Mesenteric fat pad (tissue), 1 donor: Measurements from ENCODE around the gene PUM1. TPM values are rescaled to one million over a fixed set of nuclear protein-coding genes. Genes with fewer than 3 reads are reported as not detected.

Experiments used
- DNase-seq: peaks from one replicate; pipeline ENCODE4 v3.0.0-alpha.2; 2020; ENCODE audit warnings: low spot score
- total RNA-seq: library from RNA; stranded (reverse); fragmentation: NEBNext Ultra II Directional; extraction: Animal tissue kit (Norgen Biotek cat#: 25700); gene quantifications from one replicate; pipeline ENCODE4 v1.2.1, GENCODE V29; 2021
- donor health status: DM: yes; HTN: yes; CAD: no.

PUM1 gene
- total RNA-seq, 1 donor from 2014 or later = 114 TPM

DNA sequence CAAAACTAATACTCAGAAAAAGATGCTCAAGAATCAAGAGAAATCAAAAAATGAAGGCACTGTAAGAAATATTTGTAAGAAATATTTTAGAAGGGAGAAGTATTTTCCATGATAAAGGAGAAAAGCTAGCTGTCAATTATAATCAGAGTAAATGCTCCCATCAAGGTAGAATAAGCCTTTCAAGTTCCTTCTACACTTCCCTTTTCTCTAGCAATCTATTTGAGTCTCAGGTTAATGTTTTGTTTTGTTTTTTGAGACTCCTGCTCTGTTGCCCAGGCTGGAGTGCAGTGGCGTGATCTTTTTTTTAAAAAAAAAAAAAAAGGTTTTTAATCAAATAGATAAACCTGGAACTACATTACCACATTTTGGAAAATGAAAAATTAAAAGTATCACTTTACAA, 33.3 kb downstream of the PUM1 start:
- no peak for DNase-seq

- no peak for DNase-seq
Observed at GRCh38 chr1:31031330-31032143, 34.0 kb downstream of the PUM1 start.

- DNase-seq = no peak
Observed at GRCh38 chr1:31029026-31029425, 36.5 kb downstream of the PUM1 start.

- no peak for DNase-seq
Observed at GRCh38 chr1:31027693-31028526, 37.6 kb downstream of the PUM1 start.

GRCh38 chr1:31022259-31022658, 43.3 kb downstream of the PUM1 start:
- no peak for DNase-seq

DNA sequence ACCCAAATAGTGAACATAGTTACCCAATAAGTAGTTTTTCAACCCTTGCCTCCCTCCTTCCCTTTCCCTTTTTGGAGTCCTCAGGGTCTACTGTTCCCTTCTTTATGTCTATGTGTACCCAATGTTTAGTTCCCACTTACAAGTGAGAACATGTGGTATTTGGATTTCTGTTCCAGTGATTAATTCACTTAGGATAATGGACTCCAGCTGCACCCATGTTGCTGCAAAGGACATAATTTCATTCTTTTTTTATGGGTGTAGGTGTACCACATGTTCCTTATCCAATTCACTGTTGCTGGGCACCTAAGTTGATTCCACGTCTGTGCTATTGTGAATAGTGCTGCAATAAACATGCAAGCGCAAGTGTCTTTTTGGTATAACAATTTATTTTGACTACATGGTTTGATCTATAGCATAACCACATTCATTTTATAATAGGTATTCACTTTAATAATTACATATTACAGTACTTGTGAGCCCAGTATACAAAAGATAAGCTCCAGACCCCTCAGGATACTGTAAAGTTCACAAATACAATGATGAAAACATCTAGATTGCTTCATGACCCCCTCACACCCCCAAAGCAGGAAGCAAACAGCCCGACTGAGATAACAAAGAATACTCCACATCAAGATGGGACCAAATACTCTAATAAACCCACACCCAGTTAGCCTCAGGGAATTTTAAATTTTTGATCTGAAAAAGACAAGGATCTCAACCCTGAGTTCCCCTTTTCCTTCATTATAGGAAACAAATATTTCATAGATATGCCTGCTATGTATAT, 45.3 kb downstream of the PUM1 start:
- no peak for DNase-seq

- DNase-seq = no peak
Observed at GRCh38 chr1:31019401-31019800, 46.1 kb downstream of the PUM1 start.

GRCh38 chr1:31016868-31017267, 48.6 kb downstream of the PUM1 start:
- no peak for DNase-seq

- DNase-seq = no peak
Observed at GRCh38 chr1:31013187-31013864, 52.2 kb downstream of the PUM1 start.

DNA sequence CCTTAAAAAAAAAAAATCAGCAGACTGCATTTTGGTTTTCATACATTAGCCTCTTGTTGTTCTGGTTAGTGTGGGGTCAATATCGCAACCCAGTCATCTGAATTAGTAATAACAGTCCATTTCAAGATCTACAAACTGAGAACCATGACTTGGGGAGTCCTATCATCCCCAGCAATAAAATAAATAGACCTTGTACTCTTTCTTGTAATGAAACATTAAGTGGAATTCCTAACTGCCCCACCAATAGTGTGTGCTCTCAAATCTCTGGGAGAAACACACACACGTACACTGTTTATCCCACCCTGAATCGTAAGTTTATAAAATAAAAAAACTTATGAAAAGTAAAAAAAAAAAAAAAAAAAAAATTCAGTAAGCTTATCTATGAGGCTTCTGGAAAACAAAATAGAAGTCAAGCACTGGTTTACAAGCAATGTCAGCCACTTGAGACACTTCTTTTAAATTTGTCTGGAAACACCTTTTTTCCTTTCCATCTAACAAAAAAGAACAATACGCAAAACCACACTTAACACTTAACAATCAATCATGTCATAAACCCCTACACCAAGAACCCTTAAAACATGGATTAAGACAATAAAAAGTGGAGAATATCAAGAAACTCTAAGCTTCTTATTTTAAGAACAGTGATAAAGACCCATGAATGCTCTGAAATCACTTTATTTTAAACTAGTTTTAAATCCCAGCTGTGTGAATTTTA, 53.1 kb downstream of the PUM1 start:
- no peak for DNase-seq

- DNase-seq = no peak
Observed at GRCh38 chr1:31011719-31012118, 53.8 kb downstream of the PUM1 start.

- no peak for DNase-seq
Observed at GRCh38 chr1:31010086-31010989, 55.2 kb downstream of the PUM1 start.

GRCh38 chr1:31007462-31007991, 58.0 kb downstream of the PUM1 start:
- no peak for DNase-seq

DNA sequence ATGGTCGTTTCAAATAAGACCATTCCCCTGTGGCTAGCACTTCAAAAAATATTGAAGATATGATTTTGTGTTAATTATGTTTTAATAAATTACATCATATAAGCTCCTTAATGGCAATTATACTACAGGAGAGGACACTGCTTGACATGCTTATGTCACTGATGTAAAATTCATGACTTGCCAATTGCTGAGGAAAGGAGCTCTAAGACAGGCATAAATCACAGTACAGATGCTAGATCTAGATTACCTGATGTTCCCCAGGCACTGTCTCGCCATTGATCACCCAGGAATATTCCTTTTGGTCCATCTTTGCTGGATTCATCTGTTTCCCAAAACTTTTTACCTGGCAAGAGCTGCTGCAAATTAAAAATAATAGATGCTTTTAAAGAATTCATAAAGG, 58.8 kb downstream of the PUM1 start:
- no peak for DNase-seq

DNA sequence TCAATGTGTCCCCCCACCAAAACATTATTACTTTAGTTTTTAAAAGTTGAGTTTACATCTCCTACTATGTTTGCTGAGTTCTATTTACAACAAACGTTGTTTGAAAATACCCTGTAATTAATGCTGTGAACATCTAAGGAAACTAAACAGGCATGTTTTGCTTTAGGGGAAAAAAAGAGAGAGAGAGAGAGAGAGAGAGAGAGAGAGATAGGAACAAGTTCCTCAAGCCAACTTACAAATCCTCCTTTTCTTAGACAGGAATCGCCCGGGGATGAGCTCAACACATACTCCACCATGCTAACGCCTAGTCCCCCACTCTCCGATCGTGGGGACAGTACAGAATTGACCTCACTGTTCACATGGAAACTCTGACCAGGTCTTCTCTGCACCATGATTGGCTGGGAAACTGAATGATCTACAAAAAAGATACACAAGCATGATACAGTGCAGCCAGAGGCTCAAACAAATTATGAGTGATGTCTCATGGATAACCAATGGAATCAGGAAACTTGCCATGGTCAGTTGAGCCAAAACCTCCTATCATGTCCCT, 59.8 kb downstream of the PUM1 start:
- no peak for DNase-seq

- no peak for DNase-seq
Observed at GRCh38 chr1:31005198-31005597, 60.3 kb downstream of the PUM1 start.

DNA sequence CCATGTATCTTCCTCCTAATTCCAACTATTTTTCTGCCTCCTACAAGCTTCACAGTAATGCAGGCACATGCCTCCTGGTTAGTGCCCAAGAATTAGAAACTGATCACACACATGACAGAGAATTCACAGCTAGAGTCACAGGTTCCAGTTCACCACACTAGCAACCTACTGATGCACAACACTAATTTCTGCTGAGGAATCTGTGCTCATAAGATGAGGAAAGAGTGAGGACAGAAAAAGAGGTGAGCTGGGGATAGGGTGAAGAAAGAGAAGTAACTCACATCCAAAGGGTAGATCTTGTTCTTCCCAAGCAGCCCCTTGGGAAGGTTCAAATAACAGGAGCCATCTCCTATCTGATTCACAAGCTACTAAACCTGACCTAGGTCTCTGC, 61.3 kb downstream of the PUM1 start:
- DNase-seq = no peak

GRCh38 chr1:31003613-31004230, 61.8 kb downstream of the PUM1 start:
- DNase-seq = no peak
